ENCODE data around the gene RELA.

DNA sequence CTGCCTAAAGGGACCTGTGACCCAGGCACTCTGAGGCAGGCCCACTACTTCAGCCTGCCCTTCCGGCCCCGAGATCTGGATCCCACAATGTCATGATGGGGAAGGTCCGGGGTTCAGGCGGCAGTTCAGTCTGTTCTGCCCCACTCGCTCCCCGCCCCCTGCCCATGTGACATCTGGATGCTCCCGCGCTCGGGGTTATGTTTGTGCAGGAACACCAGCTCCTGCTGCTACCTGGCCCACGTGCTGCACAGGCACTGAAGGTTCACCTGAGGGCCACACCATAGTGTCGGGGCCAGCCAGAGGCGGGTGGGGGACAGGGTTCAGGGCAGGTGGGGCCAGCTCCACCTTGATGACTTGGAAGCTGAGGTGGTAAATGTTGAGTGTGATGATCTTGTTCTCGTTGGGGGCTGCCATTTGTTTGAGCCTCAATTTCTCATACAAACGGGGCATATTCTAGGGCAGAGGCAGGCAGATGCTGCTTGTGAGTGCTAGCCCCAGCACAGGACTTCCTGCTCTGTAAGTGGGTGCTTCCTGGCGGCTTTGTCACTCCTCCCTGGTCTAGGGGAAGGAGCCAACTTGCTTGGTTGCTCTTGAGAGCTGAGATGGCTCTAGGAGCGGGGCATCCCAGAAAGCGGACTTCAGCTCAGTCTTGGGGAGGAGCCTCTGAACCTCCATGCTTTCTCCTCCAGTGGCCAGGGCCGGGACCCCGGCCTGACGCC, 29.2 kb downstream of the RELA start:
- TF ChIP-seq CTCF (tag by site-specific recombination; IDR thresholded peaks at IDR 0.05) = no peak
- TF ChIP-seq ZNF792 (tag by site-specific recombination; IDR thresholded peaks at IDR 0.05) = no peak
- no peak for TF ChIP-seq SETDB1 (IDR thresholded peaks at IDR 0.05; ENCODE audit: insufficient read length, low read length)

All from HEK293 (cell line).